ENCODE data around the gene CTCF. TPM values are rescaled to one million over a fixed set of nuclear protein-coding genes. Genes with fewer than 3 reads are reported as not detected.

CTCF gene
- total and polyA plus RNA-seq, 10 of the 15 experiments (the other 5 are each of a cell fraction or from before 2014, with no cell fraction given), result 9.1 to 55.0 (median 41.8) TPM

- TF ChIP-seq NRF1 (conservative IDR thresholded peaks at IDR 0.05; ENCODE audit: low read depth, low read length) (no peak), MTA3 (IDR thresholded peaks at IDR 0.05; ENCODE audit: borderline replicate concordance, low read length) (no peak), SMAD5 (IDR thresholded peaks at IDR 0.05; ENCODE audit: low read depth) (no peak), HDAC6 (IDR thresholded peaks at IDR 0.05; ENCODE audit: unreplicated experiment) (no peak), SP1 (IDR thresholded peaks at IDR 0.05; ENCODE audit: low read depth, low read length) (no peak), MAX (IDR thresholded peaks at IDR 0.05; ENCODE audit: low read depth, low read length) (0 out of 2 replicates have a peak, but pooled peaks have one; percentile 30), RFX5 (IDR thresholded peaks at IDR 0.05; ENCODE audit: low read depth, low read length) (peak; percentile 13; the same call in 1 of the 2 replicates), FOXM1 (IDR thresholded peaks at IDR 0.05; ENCODE audit: low read depth, low read length) (no peak), LARP7 (IDR thresholded peaks at IDR 0.05) (0 out of 2 replicates have a peak, but pooled peaks have one; percentile 11), YY1 (IDR thresholded peaks at IDR 0.05; ENCODE audit: low read depth, low read length) (peak; percentile 74), CHD2 (IDR thresholded peaks at IDR 0.05; ENCODE audit: borderline replicate concordance, low read depth, low read length) (no peak), RAD51 (IDR thresholded peaks at IDR 0.05) (no peak), CBFB (IDR thresholded peaks at IDR 0.05; ENCODE audit: low read depth) (no peak), RAD21 (IDR thresholded peaks at IDR 0.05; ENCODE audit: insufficient read depth, low read depth, low read length) (peak; percentile 67), ZBTB4 (CRISPR knock-in tag; IDR thresholded peaks at IDR 0.05) (no peak), NFYB (IDR thresholded peaks at IDR 0.05; ENCODE audit: insufficient read depth, low read depth, low read length) (no peak), SRF (IDR thresholded peaks at IDR 0.05; ENCODE audit: low read depth in 2 of 2, low read length in 2 of 2) (no peak), NBN (IDR thresholded peaks at IDR 0.05) (peak; percentile 56; the same call in 1 of the 2 replicates), KAT2A (conservative IDR thresholded peaks at IDR 0.05; ENCODE audit: control insufficient read depth, low read depth, low read length) (no peak), NFIC (IDR thresholded peaks at IDR 0.05; ENCODE audit: low read depth, low read length) (no peak), IRF4 (IDR thresholded peaks at IDR 0.05; ENCODE audit: low read depth, low read length) (no peak), NR2F1 (conservative IDR thresholded peaks at IDR 0.05) (no peak), CHD4 (IDR thresholded peaks at IDR 0.05) (no peak), GABPA (IDR thresholded peaks at IDR 0.05; ENCODE audit: low read depth) (no peak), SUZ12 (IDR thresholded peaks at IDR 0.05; ENCODE audit: unreplicated experiment) (no peak)
- TF ChIP-seq, protein P1, sequence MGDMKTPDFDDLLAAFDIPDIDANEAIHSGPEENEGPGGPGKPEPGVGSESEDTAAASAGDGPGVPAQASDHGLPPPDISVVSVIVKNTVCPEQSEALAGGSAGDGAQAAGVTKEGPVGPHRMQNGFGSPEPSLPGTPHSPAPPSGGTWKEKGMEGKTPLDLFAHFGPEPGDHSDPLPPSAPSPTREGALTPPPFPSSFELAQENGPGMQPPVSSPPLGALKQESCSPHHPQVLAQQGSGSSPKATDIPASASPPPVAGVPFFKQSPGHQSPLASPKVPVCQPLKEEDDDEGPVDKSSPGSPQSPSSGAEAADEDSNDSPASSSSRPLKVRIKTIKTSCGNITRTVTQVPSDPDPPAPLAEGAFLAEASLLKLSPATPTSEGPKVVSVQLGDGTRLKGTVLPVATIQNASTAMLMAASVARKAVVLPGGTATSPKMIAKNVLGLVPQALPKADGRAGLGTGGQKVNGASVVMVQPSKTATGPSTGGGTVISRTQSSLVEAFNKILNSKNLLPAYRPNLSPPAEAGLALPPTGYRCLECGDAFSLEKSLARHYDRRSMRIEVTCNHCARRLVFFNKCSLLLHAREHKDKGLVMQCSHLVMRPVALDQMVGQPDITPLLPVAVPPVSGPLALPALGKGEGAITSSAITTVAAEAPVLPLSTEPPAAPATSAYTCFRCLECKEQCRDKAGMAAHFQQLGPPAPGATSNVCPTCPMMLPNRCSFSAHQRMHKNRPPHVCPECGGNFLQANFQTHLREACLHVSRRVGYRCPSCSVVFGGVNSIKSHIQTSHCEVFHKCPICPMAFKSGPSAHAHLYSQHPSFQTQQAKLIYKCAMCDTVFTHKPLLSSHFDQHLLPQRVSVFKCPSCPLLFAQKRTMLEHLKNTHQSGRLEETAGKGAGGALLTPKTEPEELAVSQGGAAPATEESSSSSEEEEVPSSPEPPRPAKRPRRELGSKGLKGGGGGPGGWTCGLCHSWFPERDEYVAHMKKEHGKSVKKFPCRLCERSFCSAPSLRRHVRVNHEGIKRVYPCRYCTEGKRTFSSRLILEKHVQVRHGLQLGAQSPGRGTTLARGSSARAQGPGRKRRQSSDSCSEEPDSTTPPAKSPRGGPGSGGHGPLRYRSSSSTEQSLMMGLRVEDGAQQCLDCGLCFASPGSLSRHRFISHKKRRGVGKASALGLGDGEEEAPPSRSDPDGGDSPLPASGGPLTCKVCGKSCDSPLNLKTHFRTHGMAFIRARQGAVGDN (IDR thresholded peaks at IDR 0.05), result peak; percentile 33; the same call in 1 of the 2 replicates
These were observed 105.6 kb downstream of the CTCF start (continued) for GRCh38 chr16:67667817-67668494.
